Amniotic stem cell (primary cell): ENCODE results near the gene ARIH2.

Source experiments
- DNase-seq: peaks from one replicate; lab custom pipeline; 2025; lab: John Stamatoyannopoulos, UW

Gene ARIH2

GRCh38 chr3:48929358-48930035 lies 10.9 kb downstream of the ARIH2 start:
- DNase-seq: no peak

- no peak for DNase-seq
Observed at GRCh38 chr3:48930590-48930989, 11.9 kb downstream of the ARIH2 start.

- no peak for DNase-seq
Observed at GRCh38 chr3:48931944-48932580, 13.4 kb downstream of the ARIH2 start.

- DNase-seq: no peak
Observed at GRCh38 chr3:48934333-48934991, 15.8 kb downstream of the ARIH2 start.

- DNase-seq: no peak
Observed at GRCh38 chr3:48935530-48935929, 16.9 kb downstream of the ARIH2 start.

- DNase-seq: no peak
Observed at GRCh38 chr3:48938156-48938555, 19.5 kb downstream of the ARIH2 start.

- DNase-seq: no peak
Observed at GRCh38 chr3:48938689-48939088, 20.0 kb downstream of the ARIH2 start.

- DNase-seq: no peak
Observed at GRCh38 chr3:48945432-48945831, 26.8 kb downstream of the ARIH2 start.

- no peak for DNase-seq
Observed at GRCh38 chr3:48945891-48946549, 27.4 kb downstream of the ARIH2 start.

- no peak for DNase-seq
Observed at GRCh38 chr3:48949376-48949717, 30.7 kb downstream of the ARIH2 start.

- DNase-seq: no peak
Observed at GRCh38 chr3:48950051-48950450, 31.4 kb downstream of the ARIH2 start.

- no peak for DNase-seq
Observed at GRCh38 chr3:48951764-48952163, 33.1 kb downstream of the ARIH2 start.

GRCh38 chr3:48952510-48953118 lies 34.0 kb downstream of the ARIH2 start:
- DNase-seq: no peak

- no peak for DNase-seq
Observed at GRCh38 chr3:48957006-48957705, 38.5 kb downstream of the ARIH2 start.

- no peak for DNase-seq
Observed at GRCh38 chr3:48960841-48961413, 42.3 kb downstream of the ARIH2 start.

GRCh38 chr3:48962340-48962739 lies 43.7 kb downstream of the ARIH2 start:
- DNase-seq: no peak

- DNase-seq: no peak
Observed at GRCh38 chr3:48962939-48963338, 44.3 kb downstream of the ARIH2 start.

GRCh38 chr3:48963591-48963990 lies 44.9 kb downstream of the ARIH2 start:
- DNase-seq: no peak

GRCh38 chr3:48966367-48966766 lies 47.7 kb downstream of the ARIH2 start:
- DNase-seq: no peak

GRCh38 chr3:48966876-48967361 lies 48.3 kb downstream of the ARIH2 start:
- DNase-seq: no peak

GRCh38 chr3:48970586-48970985 lies 51.9 kb downstream of the ARIH2 start:
- DNase-seq: no peak
